Measurements from ENCODE around the gene KMT2B.

Gene KMT2B

DNA sequence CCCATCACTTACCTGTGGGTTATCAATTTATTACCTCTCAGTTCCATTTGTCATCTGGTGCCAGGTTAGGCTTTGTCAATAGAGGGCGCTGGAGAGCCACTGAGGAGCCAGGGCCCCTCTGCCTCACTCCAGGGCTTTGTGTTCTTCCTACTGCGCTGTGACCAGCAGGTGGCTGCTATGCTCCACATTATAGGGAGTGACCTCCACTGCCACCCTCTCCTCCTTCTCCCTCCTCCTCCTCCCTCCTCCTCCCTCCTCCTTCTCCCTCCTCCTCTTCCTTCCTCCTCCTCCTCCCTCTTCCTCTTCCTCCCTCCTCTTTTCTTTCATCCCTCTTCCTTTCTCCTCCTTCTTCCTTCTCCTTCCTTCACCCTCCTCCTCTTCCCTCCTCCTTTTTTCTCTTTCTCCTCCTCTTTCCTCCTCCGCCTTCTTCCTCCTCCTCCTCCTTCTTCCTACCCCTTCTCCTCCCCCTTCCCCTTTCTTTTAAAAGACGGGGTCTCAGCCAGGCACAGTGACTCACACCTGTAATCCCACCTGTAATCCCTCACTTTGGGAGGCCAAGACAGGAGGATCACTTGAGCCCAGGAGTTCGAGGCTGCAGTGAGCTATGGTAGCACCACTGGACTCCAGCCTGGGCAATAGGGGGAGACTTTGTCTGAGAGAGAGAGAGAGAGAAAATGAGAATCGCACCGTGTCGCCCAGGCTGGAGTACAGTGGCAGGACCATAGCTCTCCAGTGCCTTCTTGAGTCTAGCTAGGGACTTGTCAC is 23.8 kb upstream of the KMT2B start:
- ChIA-PET CTCF (interaction anchor here (0.7 to 11.4 kb wide), 31 partner anchors 9 to 361 kb away, joined by 3 to 184 read pairs (median 5); partner anchors contain the start of genes IGFLR1, KIRREL2, LIN37 and PSENEN), POLR2A (interaction anchor here (0.6 to 1.3 kb wide), 5 partner anchors 18 to 419 kb away, joined by 3 to 6 read pairs (median 3); partner anchors contain the start of gene LIN37)
- TF ChIP-seq, protein P1, sequence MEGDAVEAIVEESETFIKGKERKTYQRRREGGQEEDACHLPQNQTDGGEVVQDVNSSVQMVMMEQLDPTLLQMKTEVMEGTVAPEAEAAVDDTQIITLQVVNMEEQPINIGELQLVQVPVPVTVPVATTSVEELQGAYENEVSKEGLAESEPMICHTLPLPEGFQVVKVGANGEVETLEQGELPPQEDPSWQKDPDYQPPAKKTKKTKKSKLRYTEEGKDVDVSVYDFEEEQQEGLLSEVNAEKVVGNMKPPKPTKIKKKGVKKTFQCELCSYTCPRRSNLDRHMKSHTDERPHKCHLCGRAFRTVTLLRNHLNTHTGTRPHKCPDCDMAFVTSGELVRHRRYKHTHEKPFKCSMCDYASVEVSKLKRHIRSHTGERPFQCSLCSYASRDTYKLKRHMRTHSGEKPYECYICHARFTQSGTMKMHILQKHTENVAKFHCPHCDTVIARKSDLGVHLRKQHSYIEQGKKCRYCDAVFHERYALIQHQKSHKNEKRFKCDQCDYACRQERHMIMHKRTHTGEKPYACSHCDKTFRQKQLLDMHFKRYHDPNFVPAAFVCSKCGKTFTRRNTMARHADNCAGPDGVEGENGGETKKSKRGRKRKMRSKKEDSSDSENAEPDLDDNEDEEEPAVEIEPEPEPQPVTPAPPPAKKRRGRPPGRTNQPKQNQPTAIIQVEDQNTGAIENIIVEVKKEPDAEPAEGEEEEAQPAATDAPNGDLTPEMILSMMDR (IDR thresholded peaks at IDR 0.05; ENCODE audit: control extremely low read depth, extremely low read depth, low read depth, missing control alignments) = peak; percentile 99
- peak; percentile 88 for DNase-seq (ENCODE audit: extremely low spot score)

DNA sequence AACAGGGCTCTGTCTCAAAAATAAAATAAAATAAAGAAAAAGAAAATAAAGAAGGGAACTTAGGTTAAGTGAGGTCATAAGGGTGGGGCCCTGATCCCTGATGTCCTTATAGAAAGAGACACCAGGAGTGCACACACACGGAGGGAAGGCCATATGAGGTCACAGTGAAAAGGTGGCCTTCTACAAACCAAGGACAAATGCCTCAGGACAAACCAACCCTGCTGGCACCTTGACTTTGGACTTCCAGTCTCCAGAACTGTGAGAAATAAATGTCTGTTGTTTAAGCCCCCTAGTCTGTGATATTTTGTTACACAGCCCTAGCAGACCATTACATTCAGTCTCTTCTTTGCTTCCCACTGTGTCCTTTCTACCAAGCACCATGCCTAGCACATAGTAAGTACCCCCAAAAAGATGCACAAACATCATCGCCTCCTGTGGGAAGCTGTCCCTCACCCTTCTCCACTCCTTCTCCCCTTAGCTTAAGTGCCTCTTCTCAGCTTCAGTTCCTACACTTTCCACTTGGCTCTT is 21.8 kb upstream of the KMT2B start:
- CTCF ChIA-PET = interaction anchor here (0.9 to 11.4 kb wide), 14 partner anchors 9 to 236 kb away, joined by 3 to 184 read pairs (median 4); partner anchors contain the start of genes COX6B1, IGFLR1 and ZBTB32
- no peak for DNase-seq (ENCODE audit: extremely low spot score)
- POLR2A ChIA-PET = interaction anchor here (0.5 to 1.6 kb wide), 4 partner anchors 15 to 52 kb away, joined by 4 to 8 read pairs (median 5); partner anchors contain the start of gene LIN37
- TF ChIP-seq, protein P1 (IDR thresholded peaks at IDR 0.05; ENCODE audit: control extremely low read depth, extremely low read depth, low read depth, missing control alignments) = no peak

DNA sequence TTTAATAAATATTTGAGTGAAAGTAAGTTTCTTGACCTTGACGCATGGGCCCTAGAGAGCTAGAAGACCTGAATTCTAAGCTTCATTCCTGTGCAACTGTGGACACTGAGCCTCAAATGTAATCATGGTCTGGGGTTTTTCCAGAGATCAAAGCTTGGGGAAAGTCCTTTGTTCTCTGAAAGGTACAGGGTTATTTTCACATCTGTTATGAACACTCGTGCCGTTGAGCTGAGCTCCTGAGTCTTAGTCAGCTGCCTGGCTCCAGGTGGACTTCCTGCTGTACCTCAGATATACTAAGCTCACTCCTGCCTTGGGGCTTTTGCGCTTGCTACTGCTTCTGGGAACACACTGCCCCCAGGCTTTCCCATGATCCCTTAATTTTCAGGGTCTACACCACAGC is 21.0 kb upstream of the KMT2B start:
- TF ChIP-seq, protein P1 (IDR thresholded peaks at IDR 0.05; ENCODE audit: control extremely low read depth, extremely low read depth, low read depth, missing control alignments) = no peak
- DNase-seq (ENCODE audit: extremely low spot score) = peak; percentile 70
- ChIA-PET CTCF (interaction anchor here (1.0 to 11.4 kb wide), 11 partner anchors 9 to 235 kb away, joined by 3 to 184 read pairs (median 4); partner anchors contain the start of genes COX6B1 and LIN37), POLR2A (interaction anchor here (0.5 to 1.6 kb wide), 6 partner anchors 14 to 186 kb away, joined by 3 to 8 read pairs (median 4); partner anchors contain the start of gene LIN37)

DNA sequence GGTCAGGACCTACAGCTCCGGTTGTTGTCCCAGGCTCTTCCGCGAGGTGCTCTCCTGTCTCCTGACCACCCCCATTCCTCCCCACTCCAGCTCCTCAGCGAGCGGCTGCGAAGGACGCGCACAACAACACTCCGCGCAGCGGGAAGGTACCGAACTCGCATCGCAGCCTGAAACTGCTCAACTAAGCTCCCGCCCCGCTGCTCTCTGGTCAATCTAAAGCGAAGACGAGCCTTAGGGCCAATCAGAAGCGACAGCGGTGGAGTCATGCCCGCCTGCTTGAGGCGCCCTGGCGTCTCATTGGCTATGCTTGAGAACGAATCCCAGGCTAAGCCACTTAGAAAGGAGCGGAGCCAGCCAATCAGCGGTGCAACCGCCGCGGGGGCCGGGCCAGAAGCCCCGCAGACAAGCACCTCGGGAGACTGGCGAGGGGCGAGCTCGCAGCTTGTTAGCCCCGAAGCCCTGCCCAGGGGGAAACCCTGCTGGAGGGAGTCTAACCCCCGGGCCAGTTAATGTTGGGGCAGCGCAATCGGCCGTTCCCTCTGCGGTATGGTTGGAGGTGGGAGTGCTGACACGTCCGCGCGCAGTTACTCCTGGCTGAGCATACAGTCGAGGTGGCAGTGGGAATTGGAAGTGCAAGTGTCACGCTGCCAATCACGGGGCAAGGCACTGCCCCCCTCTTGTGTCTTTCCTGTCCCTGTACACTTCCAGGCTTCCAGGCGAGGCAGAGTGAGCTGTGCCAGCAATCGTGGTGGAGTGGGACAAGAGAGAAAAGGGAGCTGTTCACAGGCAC is 15.4 kb upstream of the KMT2B start:
- TF ChIP-seq, protein P1 (IDR thresholded peaks at IDR 0.05; ENCODE audit: control extremely low read depth, extremely low read depth, low read depth, missing control alignments) = no peak
- ChIA-PET CTCF (interaction anchor here (1.1 to 11.4 kb wide), 6 partner anchors 8 to 229 kb away, joined by 3 to 184 read pairs (median 7); partner anchors contain the start of gene LIN37), POLR2A (interaction anchor here (0.5 to 3.0 kb wide), 6 partner anchors 10 to 59 kb away, joined by 3 to 42 read pairs (median 5); partner anchors contain the start of genes COX6B1 and LIN37)
- peak; percentile 95 for DNase-seq (ENCODE audit: extremely low spot score)

DNA sequence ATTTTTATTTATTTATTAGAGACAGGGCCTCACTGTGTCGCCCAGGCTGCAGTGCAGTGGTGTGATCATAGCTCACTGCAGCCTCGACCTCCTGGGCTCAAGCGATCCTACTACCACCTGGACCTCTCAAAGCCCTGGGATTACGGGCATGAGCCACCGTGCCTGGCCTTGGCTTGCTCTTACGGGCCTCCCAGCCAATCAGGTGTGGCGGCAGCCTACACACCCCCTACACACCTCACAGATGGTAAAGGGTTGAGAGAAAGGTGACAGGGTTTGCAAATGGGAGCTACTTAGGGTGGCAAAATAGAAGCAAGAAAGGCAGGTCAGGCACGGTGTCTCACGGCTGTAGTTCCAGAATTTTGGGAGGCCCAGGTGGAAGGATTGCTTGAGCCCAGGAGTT is 14.5 kb upstream of the KMT2B start:
- TF ChIP-seq, protein P1 (IDR thresholded peaks at IDR 0.05; ENCODE audit: control extremely low read depth, extremely low read depth, low read depth, missing control alignments) = no peak
- POLR2A ChIA-PET = interaction anchor here (0.7 to 3.0 kb wide), 4 partner anchors 9 to 165 kb away, joined by 3 to 42 read pairs (median 8); partner anchors contain the start of genes APLP1 and LIN37
- DNase-seq (ENCODE audit: extremely low spot score) = no peak
- CTCF ChIA-PET = interaction anchor here (1.1 to 11.4 kb wide), 5 partner anchors 9 to 228 kb away, joined by 3 to 184 read pairs (median 8); partner anchors contain the start of gene LIN37

All from GM10248 (cell line).